LoVo (cell line): ENCODE data around the gene SERPINH1.
A peak's percentile ranks its signal among the peaks of the same experiment; 100 is the strongest.

Experiments used
- DNase-seq: peaks from one replicate; pipeline ENCODE4 v3.0.0-alpha.2; 2016; ENCODE audit warnings: low spot score

SERPINH1 gene

DNA sequence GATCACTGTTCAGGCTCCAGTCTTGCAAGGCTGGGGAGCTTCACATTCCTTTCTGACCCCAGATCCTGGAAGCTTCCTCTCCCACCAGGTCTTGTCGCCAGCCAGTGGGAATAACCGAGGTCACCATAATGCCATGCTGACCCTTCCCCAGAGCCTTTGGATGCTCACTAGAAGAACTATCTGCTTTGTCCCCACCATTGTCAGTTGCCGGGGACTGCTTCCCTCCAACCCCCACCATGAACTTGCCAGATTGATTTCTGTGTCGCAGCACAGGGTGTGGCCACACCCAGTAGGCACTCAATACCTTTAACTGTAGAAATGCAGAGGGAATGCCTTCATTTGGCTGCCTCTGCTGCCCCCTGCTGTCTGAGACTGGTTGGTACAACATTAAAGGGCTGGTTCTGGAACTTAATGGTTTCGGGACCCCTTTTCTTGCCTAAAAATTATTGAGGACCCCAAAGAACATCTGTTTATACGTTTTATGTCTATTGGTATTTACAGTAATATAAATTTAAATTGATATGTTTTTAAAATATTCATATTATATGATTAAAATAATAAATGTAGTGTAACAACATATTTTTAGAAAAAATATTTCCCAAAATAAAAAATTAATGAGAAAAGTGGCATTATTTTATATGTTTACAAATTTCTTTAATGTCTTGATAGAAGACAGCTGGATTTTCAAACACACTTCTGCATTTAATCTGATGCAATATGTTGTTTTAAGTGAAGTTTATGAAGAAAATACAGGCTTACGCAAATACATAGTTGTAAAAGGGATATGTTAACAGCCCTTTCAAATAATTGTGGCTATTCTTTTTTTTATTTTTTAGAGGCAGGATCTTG is 29.6 kb upstream of the SERPINH1 start:
- peak; percentile 68 for DNase-seq

DNA sequence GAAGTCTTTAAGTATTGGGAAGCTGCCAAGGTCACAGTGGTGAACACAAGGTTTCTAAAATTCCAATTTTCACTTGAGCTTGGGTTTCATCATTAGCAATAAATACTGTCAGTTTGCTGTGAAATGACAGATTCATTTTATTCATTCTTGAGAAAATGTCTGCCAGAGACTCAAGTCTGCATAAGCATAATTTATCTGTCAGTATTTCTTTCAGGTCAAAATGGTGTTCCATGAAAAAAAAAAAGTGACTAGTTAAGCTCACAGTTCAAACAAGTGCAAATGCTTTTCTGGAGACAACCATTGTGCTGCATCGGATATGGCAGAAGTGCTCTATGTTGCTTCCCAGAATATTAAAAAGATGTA is 28.2 kb upstream of the SERPINH1 start:
- no peak for DNase-seq

DNA sequence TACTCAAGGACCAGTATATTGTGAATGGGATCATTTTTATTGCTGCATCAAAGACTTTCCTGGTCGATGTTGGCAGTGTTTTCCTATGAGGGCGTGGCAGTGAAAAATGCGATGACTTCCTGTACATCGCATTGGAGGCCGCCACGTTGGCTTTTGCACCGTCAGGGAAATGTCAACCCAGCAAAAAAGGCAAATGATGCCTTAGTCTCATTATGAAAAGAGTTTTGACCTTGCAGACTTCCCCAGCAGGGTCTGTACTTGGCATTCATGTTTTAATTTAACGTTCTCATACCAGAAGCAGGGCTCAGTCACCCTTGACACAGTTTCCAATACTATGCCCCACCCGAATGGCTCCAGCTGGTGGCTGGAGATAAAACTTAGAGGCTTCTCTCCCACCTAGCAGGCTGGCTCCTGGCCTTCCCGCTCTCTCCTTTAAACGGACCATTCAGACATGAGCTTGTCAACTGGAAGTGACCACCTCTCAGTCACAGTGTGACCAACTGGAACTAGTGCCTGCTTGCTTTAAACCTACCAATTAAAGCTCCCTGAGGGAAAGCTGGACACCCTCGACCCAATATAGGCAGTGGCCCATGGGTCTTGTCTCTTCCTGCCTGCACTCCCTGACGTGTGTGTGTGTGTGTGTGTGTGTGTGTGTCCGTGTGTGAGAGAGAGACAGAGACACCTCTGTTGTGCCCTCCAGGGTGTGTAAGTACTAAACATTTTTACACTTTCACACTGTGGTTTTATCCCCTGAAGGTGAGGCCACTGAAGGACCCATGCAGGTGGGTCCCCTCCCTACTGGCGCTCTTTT is 27.6 kb upstream of the SERPINH1 start:
- DNase-seq = peak; percentile 78

DNA sequence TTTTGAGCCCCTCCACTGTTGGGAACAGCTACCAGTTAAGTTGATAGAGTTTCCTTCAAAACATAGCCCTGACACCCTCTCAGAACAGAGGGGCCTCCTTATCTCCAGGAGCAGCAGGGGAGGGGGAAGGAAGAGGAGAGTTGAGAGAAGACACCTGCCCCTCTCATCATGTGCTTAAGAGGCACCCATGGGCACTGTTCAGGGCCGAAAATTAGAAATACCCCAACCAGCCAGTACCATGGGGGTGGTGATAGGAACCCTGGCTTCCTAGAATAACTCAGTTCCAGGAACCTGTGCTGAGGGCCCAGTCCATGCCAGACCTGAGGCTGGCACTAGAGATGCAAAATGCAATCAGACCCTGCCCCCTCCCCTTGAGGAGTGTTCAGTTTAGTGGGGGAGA is 27.0 kb upstream of the SERPINH1 start:
- DNase-seq = no peak

DNA sequence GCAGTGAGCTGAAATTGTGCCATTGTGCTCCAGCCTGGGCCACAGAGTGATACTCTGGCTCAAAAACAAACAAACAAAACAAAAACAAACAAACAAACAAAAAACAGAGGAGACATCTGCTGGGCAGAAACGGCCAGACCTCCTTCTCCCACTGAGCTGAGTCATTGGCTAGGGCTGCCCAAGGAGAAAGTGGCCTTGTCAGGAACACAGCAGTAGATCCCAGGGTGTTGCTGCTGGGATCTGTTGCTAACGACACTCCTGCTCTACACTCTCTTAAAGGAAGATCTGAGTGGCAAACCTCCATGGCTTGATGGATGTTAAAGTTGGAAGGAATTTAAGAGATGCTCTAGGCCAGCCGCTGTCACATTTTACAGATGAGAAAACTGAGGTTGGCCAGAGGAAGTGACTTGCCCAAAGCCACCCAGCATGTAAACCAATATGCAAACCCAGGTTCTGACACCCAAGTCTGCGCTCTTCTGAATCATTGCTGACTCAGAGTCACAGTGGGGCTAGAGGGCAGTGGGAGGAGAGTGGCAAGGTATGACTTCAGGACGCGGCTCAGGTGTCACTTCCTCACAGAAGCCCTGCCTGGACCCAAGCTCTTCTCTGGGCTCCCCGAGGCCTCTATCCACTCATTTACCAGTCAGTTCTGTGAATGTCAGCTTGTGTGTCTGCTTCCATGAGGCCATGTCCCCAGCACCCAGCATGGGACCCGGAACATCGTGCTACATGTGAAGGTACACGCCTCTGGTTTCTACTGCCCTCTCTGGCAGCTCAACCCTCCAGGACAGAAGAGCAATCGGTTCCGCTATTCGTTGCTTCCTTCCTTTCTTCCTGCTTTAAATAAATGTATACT is 25.0 kb upstream of the SERPINH1 start:
- DNase-seq = no peak

DNA sequence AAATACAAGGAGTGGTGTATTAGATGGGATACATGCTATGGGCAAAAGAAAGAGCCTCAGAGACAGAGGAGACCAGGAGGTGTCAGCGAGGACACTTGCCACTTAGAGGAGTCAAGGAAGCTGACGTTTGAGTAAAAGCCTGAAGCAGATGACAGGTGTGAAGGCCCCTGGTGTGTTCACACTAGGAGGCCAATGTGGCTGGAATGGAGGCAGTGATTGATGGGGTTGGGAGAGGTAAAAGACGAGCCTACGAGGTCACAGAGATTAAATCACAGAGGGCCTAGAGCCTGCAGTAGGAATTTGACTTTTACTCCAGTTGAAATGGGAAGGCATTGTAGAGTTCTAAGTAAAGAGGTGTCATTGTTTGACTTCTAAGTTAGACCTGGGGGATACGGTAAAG is 24.3 kb upstream of the SERPINH1 start:
- no peak for DNase-seq

DNA sequence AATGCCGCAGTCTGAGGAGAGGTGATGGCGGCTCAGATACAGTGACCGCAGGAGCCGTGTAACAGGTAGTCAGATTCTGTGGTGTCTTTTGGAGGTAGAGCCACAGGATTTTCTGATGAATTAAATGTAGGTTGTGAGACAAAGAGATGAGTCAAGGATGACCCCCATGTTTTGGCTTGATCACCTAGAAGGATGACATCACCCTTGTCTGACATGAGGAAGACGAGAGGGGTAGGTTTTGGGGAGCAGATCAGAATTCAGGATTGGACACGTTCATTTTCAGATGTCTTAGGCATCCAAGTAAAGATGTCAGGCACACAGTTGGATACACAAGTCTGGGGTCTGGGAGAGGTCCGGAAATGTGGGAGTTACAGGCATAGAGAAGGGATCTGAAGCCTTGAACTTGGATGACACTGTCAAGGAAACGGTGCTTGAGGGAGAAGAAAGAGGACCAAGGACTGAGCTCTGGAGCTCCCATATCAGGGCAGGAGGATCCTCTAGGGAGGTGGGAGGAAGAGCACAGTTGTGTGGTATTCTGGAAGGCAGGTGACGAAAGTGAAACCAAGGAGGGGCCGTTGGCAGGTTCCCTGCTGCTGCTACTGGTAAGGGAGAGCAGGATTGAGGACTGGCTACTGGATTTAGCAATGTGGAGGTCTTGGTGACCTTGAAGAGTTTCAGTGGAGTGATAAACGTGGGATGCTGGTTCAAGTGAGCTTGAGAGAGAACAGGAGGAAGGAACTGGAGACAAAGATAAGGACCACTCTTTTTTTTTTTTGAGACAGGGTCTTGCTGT is 23.7 kb upstream of the SERPINH1 start:
- no peak for DNase-seq

DNA sequence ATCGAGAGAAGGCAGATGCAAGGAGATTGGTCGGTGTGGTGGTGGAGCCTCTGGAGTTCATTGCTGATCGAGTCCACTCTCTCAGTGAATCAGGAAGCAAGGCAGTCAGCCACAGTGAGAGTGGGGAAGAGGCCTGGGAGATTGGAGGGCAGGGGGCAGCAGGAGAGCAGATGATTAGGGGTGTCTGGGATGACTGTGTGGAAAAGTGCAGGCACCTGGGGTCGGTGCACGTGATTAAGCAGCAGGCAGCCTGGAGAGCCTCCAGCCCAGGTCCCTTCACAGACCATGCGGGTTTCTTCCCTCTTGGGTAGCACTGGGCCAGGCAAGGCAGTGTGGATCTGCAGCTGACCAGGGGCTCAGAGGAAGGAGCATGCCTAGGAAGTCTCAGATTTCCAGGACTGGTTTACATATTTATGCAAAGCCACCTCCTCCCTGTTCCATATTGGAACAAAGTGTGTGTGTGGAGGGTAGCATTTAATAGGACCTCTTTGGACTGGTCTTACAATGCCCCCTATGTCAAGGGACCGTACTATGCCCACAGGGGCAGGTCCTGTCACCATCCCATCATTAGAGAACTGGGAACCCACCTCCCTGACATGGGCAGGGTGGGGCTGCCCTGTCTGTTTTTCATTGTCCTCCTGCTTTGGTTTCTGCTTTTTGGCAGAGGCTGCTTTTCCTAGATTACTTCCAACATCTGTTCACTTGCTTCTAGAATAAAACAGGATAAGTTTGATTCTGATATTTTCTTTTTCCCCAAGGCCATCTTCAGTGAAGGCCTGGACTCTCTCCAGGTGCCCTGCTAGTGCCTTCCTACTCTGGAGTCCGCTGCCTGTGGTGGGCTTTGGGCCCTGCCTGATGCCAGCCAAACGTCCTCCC is 22.4 kb upstream of the SERPINH1 start:
- no peak for DNase-seq

DNA sequence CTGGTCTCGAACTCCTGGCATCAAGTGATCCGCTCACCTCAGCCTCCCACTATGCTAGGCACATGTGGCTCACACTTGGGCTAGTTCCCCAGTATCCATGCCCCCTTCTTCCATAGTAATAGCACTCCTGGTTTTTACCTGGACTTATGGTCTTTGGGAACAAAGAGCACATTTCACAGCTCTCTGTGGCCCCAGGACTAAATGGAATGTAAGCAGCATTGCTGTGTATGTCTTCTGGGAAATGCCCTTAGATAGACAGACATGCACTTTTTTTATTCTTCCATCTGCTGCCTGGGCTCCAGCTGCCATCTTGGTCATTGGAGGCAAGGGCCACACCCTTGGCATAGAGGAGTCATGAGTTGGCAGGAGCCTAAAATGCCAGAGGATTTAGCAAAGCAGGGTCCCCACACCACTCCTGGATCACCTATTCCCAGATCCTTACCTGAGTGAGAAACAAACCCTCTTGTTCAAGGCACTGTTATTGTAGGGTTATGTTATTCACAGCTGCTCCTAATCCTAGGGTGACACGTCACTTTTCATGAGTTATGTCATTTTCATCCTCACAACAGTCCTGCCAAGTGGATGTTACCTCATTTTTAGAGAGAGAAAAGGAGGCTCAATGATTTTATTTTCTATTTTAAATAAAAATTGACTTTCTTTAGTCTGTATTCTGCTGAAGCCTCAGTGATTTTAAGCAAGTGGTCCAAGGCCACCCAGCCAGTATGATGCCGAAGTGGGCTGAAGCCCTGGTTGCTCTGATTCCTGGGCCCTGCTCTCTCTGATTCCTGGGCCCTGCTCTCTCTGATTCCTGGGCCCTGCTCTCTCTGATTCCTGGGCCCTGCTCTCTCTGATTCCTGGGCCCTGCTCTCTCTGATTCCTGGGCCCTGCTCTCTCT is 20.6 kb upstream of the SERPINH1 start:
- no peak for DNase-seq

DNA sequence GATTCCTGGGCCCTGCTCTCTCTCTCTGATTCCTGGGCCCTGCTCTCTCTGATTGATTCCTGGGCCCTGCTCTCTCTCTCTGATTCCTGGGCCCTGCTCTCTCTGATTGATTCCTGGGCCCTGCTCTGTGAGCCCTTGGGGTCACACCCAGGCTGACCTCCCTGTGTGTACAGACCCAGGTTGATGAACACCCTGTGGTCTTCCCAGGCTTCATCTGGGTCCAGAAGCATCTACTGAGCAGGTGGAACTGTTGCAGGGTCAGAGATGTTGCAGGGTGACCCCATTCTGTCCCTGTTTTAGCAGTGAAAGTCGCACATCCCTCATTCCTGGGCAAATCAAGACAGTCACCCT is 20.0 kb upstream of the SERPINH1 start:
- no peak for DNase-seq

DNA sequence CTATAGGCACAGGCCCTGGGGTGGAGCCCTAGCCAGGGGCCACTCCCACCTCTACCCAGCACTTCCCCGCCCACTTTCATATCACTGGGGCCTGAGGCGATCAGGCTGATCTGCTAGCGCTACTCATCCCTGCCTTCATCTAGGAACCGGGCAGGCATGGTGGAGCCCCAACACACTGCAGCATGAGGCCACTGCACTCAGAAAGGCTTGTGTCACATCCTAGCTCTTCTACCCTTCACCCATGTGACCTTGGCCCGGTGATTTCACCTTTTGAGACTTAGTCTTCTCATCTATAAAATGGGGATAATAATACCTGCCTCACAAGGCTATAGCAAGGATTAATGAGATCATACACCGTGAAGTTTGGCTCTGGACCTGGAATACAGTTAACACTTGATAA is 18.2 kb upstream of the SERPINH1 start:
- DNase-seq = no peak

DNA sequence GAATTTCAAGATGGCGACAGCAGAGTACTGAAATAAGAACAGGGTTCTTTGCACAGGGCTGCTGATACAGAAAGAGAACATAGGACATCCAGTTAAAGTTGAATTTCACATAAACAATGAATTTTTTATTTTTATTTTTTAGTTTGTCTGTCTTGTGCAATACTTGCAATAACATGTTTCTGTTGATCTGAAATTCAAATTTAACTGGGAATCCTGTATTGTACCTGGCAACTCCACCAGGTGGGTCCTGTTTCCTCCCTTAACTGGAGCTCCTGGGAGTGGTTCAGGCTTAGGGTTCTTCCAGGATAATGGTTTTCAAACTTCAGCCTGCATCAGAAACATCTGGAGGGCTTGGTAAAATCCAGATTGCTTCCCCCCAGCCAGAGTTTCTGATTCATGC is 14.9 kb upstream of the SERPINH1 start:
- no peak for DNase-seq

DNA sequence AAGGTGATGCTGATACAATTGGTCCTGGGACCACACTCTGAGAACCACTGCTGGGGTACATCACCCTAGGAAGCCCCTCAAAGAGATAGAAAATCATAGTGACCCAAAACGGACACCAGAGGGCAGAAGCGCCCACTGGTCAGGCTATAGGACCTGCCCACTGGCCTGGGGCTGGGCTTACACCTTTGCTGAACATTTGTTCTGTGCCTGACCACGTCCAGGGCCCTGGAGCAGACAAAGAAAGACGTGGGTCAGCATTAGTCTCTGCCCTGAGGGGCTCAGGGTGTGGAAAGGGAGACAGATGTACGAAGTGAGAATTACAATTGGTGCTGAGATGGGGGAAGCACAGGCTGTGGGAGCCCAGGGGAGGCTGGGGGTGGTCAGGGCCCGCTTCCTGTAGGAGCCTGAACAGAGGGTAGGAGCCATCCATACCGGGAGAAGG is 14.4 kb upstream of the SERPINH1 start:
- peak; percentile 53 for DNase-seq

DNA sequence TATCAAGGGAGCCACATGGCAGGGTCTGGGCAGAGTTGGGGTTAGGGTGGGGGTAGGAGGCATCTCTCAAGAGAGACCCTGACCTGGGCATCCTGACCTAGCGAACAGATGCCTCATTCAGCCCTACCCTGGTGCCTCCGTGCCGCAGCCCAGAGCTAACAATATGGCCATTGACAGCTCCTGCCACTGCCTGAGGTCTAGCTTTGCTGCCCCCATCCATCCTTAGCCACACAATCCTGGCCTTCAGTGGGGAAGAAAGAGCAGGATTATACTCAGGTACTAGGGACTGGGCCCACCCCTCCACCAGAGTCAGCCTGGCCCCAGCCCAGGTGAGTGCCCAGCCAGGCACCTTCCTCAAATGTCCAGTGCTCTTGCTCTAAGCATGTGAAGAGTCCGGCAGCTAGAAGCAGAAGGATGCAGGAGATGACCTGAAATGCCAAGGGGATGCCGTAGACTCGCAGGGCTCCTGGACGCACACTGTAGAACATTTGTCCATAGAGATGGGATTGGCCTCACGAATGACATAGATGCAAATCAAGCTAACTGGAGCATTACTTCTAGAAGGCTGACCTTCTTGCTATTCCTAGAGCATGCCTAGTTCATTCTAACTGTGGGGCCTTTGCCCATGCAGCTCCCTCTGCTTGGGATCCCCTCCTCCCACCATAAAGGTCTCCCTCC is 13.3 kb upstream of the SERPINH1 start:
- DNase-seq = no peak

DNA sequence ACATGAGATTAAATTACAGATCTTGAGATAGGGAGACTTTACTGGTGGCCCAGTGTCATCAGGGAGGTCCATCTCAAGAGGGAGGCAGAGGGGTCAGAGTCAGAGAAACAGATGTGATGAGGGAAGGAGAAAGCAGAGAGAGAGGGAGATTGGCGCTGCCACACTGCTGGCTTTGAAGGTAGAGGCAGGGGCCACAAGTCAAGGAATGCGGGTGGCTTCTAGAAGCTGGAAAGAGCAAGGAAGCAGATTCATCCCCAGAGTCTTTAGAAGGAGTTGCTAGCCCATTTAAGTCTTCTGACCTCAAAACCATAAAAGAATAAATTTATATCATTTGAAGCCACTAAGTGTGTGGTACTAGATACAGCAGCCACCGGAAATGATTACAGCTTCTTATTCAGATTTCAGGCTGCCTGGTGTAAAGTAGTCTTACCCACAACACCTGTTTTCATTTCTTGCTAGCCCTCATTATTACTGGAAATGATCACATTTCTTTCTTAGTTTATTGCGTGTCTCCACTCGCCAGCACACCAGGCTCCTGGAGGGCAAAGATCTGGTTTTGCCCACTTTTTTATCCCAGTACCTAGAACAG is 12.6 kb upstream of the SERPINH1 start:
- DNase-seq = no peak

DNA sequence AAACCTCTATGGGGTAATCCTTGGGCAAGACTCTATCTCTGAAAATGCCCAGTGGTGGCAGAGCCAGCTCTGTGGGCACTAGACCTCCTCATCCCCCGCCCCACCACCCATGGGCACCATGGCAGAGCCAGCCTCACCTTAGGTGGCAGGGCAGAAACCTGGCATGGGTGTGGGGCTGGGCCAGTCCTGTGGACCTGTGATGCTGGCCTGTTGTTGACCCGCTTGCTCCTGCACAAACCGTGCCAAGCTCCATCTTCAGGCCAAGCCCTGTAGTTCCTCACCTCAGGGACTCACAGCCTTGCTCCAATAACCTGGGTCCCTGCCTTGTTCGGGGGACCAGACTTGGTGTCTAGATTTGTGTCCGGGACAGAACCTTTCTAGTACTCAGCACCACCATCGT is 8.9 kb upstream of the SERPINH1 start:
- no peak for DNase-seq

DNA sequence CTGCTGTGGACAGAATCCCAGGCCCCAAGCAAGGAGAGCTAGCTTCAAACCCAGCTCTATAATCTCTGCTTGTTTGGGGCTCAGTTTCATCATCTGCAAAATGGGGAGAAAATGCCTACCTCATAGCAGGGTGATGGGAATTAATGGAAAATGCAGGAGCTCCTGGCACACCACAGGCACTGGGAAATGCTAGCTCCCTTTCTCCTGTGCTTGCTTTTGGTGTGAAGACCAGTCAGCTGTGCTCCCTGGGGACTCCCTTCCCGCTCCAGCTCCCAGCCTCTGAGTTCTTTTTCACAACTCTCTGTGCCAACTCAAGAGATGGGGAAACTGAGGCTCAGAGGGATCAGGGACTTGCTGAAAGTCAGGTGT is 8.2 kb upstream of the SERPINH1 start:
- no peak for DNase-seq

DNA sequence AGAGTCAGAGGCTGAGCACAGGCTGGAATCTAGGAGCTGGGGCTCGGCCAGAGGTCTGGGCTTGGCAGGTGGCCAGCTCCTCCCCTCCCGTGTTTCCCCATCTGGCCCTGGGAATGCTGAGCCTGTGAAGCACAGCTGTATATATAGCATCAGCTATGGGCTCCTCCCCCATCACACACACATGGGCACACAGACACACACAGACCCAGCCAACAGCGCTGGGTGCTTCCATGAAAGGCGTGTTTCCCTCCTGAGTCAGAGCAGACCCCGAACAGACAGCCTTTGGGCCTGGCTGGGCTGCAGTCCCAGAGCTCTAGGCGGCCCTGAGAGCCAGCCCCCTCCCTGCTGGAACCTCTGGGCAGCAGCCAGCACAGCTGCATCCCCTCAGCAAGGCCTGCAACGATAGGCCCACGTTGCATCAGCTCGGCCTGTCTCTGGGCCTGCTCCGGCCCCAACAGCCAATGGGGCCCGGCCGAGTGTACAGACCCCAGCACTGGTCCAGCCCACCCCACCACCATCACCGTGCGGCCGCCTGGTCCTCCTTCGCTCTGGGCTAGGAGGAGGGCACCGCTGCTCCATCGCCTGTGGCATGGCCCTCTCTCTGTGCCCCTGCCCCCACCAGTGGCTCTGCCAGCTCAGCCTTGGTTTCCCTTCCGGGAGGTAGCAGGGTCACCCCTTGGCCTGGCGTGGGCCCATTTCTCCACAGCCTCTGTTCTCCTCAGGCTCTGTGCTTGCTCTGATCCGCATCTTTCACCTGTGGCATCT is 7.6 kb upstream of the SERPINH1 start:
- no peak for DNase-seq
